Common myeloid progenitor, CD34-positive (primary cell): ENCODE results near the gene IPO9.

Experiments
- CTCF ChIA-PET: fragments of 350-600 bp; sonication (Branson Sonifier 250); formaldehyde crosslinking; loops from one replicate; lab custom pipeline; 2021; ENCODE audit warnings: antibody characterized with exemption; lab: Charles Lee
- POLR2A ChIA-PET: fragments of 350-600 bp; sonication (Branson Sonifier 250); formaldehyde crosslinking; loops from one replicate; lab custom pipeline; 2021; ENCODE audit warnings: antibody characterized with exemption; lab: Charles Lee
- DNase-seq, 3 donors: peaks; one replicate each; pipeline versions ENCODE4 v3.0.0 to v3.0.0-alpha.2; 2013
- H3K27ac ChIP-seq, 2 experiments: 1 replicate in 1 of 2; 2 replicates in 1 of 2; pipeline ENCODE4 v1.7.0; 2013; ENCODE audit warnings: inconsistent platforms in 2 of 2, low read length in 2 of 2, mild to moderate bottlenecking in 2 of 2, low read depth in 1 of 2, moderate library complexity in 1 of 2; ENCODE audit not compliant: severe bottlenecking in 2 of 2, insufficient read depth in 1 of 2, poor library complexity in 1 of 2
- H3K27me3 ChIP-seq, 5 experiments: replicated peaks in 2 of 5; 1 replicate in 3 of 5; 2 replicates in 2 of 5; pipeline versions ENCODE4 v1.6.1 to v1.7.0; 2013; ENCODE audit warnings: low read length in 4 of 5, mild to moderate bottlenecking in 2 of 5, moderate library complexity in 2 of 5, inconsistent platforms in 1 of 5; ENCODE audit not compliant: insufficient read depth in 5 of 5, control insufficient read depth in 4 of 5
- H3K36me3 ChIP-seq, 4 experiments: 1 replicate in 2 of 4; 2 replicates in 2 of 4; pipeline versions ENCODE4 v1.6.1 to v1.7.0; 2013; ENCODE audit warnings: low read length in 3 of 4, control low read depth in 1 of 4, mild to moderate bottlenecking in 1 of 4; ENCODE audit not compliant: control insufficient read depth in 4 of 4, insufficient read depth in 4 of 4
- H3K4me1 ChIP-seq, 4 experiments: 1 replicate in 3 of 4; 2 replicates in 1 of 4; pipeline versions ENCODE4 v1.6.1 to v1.7.1; 2013; ENCODE audit warnings: low read length in 3 of 4, mild to moderate bottlenecking in 3 of 4, control low read depth in 1 of 4, inconsistent platforms in 1 of 4, moderate library complexity in 1 of 4; ENCODE audit not compliant: control insufficient read depth in 4 of 4, insufficient read depth in 4 of 4; ENCODE audit errors: control extremely low read depth in 1 of 4
- H3K4me3 ChIP-seq, 7 experiments: 1 replicate in 4 of 7; 2 replicates in 3 of 7; pipeline versions ENCODE4 v1.5.1 to v1.7.0; 2013; ENCODE audit warnings: mild to moderate bottlenecking in 7 of 7, low read length in 6 of 7, moderate library complexity in 6 of 7, inconsistent platforms in 2 of 7, low read depth in 2 of 7, control low read depth in 1 of 7; ENCODE audit not compliant: insufficient read depth in 4 of 7, control insufficient read depth in 1 of 7; ENCODE audit errors: extremely low read depth in 1 of 7
- H3K9me3 ChIP-seq, 5 experiments: 1 replicate in 4 of 5; 2 replicates in 1 of 5; pipeline versions ENCODE4 v1.6.1 to v1.7.1; 2013; ENCODE audit warnings: low read length in 4 of 5, mild to moderate bottlenecking in 2 of 5, inconsistent platforms in 1 of 5, low read depth in 1 of 5, moderate library complexity in 1 of 5; ENCODE audit not compliant: control insufficient read depth in 4 of 5, insufficient read depth in 2 of 5; ENCODE audit errors: control extremely low read depth in 1 of 5
- WGBS: methylation state at CpG from one replicate; pipeline ENCODE4 v1.1.5; 2013; ENCODE audit not compliant: insufficient coverage; 5-methylcytosine and 5-hydroxymethylcytosine counted together

IPO9 gene

DNA sequence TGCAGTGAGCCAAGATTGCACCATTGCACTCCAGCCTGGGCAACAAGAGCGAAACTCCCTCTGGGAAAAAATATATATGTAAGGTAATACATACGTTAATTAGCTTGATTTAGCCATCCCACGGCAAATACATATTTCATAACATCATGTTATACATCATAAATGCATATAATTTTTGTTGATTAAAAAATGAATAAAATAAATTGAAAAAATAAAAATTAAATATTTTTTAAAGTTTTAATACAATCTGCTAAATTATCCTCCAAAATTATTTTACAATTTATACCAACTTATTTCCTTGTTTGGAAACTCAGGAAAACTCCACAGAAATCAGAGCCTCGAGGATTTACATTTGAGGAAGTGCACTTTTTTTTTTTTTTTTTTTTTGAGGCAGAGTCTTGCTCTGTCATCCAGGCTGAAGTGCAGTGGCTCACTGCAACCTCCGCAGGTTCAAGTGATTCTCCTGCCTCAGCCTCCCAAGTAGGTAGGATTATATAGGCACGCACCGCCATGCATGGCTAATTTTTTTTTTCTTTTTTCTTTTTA, 12.6 kb upstream of the IPO9 start:
- H3K36me3 ChIP-seq, result peaks cover 13 to 67% (median 26%) of the 10 kb centered on the region in 4 experiments

DNA sequence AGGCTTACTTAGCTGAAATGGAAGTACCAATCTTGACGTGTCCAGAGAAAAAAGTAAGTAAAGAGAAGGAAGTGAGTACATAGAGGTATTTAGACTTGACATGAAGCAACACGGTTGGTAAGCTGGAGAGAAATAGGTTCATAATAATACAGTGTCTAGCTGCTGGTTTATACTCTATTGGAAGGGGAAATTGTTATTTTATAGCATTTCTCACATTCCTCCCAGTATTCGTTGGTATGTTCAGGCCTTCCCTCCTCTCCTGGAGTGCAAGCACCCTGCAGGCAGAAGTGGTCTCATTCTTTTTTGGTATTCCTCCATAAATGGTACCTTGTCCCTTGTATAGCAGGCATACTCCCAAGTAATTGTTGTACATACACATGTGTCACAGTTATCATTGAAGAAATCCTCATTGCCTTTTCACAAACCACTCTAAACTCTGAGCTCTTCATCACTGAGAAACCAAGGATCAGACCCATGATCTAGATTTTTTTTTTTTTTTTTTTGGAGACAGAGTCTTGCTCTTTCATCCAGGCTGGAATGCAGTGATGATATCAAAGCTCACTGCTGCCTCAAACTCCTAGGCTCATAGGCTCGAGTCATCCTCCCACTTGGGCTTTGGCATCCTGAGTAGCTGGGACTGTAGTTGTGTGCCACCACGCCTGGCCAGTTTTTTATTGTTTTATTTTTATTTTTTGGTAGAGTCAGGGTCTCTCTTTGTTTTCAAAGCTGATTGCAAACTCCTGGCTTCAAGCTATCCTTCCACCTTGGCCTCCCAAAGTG, 9.8 kb upstream of the IPO9 start:
- POLR2A ChIA-PET, result no interaction called here
- CTCF ChIA-PET, result interaction anchor here (1.3 to 3.1 kb wide), 3 partner anchors 9 to 261 kb away, joined by 3 to 11 read pairs (median 3); partner anchors contain the start of gene IPO9
- Histone ChIP-seq H3K4me3 (no peak overlapping the region), H3K9me3 (no peaks in the 10 kb centered on the region), H3K4me1 (no peaks in the 10 kb centered on the region), H3K27ac (no peak overlapping the region), H3K27me3 (no peaks in the 10 kb centered on the region), H3K36me3 (peaks cover 3 to 54% (median 16%) of the 10 kb centered on the region in 4 experiments)
- 96% methylated on average over 3 of the region's 5 CpGs for WGBS
- no peak for DNase-seq

More for the DNA sequence above, 12.6 kb upstream of the IPO9 start:
- DNase-seq, result peak in 1 of 3 donors; percentile 23
- ChIA-PET POLR2A (no interaction called here), CTCF (interaction anchor here (3.1 kb wide), 1 partner anchor 12 kb away, joined by 11 read pairs; the partner anchor contains the start of gene IPO9)
- WGBS, result 100% methylated on average over 3 of the region's 7 CpGs
- Histone ChIP-seq H3K4me3 (no peak overlapping the region), H3K4me1 (no peaks in the 10 kb centered on the region), H3K27me3 (no peaks in the 10 kb centered on the region), H3K27ac (no peak overlapping the region), H3K9me3 (no peaks in the 10 kb centered on the region)

DNA sequence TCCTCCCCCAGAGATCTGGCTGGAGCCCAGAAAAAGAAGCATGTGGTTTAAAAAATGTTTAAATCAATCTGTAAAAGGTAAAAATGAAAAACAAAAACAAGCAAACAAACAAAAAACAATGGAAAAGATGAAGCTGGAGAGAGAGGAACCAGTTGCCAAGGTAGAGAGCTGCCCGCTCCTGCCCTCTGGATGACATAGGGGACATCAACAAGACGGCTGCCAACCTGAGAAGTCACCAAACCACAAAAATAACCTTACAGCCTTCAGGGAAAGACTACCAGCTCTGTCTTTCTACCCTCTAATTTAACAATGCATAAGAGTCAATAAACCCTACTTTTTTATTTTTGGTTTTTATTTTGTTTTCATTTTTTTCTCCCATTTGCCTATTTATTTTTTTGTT, 8.5 kb upstream of the IPO9 start:
- 94% methylated on average over 2 of the region's 2 CpGs for WGBS
- Histone ChIP-seq H3K36me3 (peaks cover 3 to 54% (median 16%) of the 10 kb centered on the region in 4 experiments), H3K27me3 (no peaks in the 10 kb centered on the region), H3K4me3 (no peak overlapping the region), H3K9me3 (no peaks in the 10 kb centered on the region), H3K4me1 (no peaks in the 10 kb centered on the region), H3K27ac (no peak overlapping the region)
- POLR2A ChIA-PET, result no interaction called here
- CTCF ChIA-PET, result interaction anchor here (1.3 to 2.3 kb wide), 2 partner anchors 27 to 33 kb away, joined by 3 to 6 read pairs; no protein-coding TSS in a partner anchor
- DNase-seq, result no peak

DNA sequence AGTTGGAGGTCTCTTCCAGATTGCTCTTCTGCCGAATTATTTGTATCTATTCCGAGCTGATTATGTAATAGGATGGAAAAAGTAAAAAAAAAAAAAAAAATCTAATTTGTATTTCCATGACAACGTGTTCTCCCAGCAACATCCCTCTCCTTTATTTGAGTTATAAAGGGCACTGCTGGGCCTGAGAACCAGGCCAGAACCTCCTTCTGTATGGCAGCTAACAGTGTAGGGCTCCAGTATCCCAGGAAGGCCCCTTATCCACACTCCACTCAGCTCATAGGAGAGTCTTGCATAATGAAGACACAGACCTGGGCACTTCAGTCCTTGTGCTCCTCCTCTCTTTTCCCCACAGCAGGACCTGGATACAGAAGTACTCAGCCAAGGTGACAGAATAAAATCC, 3.7 kb upstream of the IPO9 start:
- no peak for DNase-seq
- Histone ChIP-seq H3K36me3 (peaks cover 0 to 24% (median 9%) of the 10 kb centered on the region in 4 experiments), H3K4me1 (peaks cover 7 to 13% (median 10%) of the 10 kb centered on the region in 4 experiments), H3K9me3 (no peaks in the 10 kb centered on the region), H3K27ac (no peak overlapping the region), H3K4me3 (no peak overlapping the region), H3K27me3 (no peaks in the 10 kb centered on the region)
- POLR2A ChIA-PET, result no interaction called here
- CTCF ChIA-PET, result interaction anchor here (0.6 kb wide), 2 partner anchors 18 to 332 kb away, joined by 3 read pairs; no protein-coding TSS in a partner anchor
- 100% methylated on average over 3 of the region's 3 CpGs for WGBS

DNA sequence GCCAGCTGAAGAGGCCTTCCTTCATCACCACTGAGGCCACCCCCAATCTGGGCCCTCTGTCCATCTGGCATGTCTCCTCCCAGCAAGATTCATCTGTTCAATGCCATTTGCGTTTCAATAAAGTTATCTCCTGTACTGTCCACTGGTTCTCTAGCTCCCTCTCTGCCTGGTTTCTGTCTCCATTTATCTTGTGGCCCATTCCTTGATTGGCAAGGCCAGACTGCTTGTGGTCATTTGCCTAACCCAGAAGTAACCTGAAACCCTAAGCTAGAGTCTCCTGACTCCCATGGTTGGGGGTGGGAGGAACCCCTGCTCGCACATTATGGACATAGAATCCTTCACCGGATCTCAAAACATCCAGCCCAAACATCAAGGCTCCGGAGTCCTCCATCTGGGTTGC, 2.1 kb upstream of the IPO9 start:
- no peak for DNase-seq
- H3K27me3 ChIP-seq, result no peaks in the 10 kb centered on the region
- no peaks in the 10 kb centered on the region for H3K9me3 ChIP-seq
- ChIA-PET POLR2A (interaction anchor here (0.6 kb wide), 1 partner anchor 299 kb away, joined by 3 read pairs; no protein-coding TSS in a partner anchor), CTCF (interaction anchor here (0.6 to 2.7 kb wide), 4 partner anchors 20 to 219 kb away, joined by 3 to 11 read pairs (median 4); no protein-coding TSS in a partner anchor)
- WGBS, result 83% methylated on average over 4 of the region's 4 CpGs
- H3K4me1 ChIP-seq, result peaks cover 9 to 24% (median 22%) of the 10 kb centered on the region in 4 experiments
- no peak overlapping the region for H3K27ac ChIP-seq
- H3K36me3 ChIP-seq, result peaks cover 0 to 9% (median 2%) of the 10 kb centered on the region in 4 experiments
- no peak overlapping the region for H3K4me3 ChIP-seq

DNA sequence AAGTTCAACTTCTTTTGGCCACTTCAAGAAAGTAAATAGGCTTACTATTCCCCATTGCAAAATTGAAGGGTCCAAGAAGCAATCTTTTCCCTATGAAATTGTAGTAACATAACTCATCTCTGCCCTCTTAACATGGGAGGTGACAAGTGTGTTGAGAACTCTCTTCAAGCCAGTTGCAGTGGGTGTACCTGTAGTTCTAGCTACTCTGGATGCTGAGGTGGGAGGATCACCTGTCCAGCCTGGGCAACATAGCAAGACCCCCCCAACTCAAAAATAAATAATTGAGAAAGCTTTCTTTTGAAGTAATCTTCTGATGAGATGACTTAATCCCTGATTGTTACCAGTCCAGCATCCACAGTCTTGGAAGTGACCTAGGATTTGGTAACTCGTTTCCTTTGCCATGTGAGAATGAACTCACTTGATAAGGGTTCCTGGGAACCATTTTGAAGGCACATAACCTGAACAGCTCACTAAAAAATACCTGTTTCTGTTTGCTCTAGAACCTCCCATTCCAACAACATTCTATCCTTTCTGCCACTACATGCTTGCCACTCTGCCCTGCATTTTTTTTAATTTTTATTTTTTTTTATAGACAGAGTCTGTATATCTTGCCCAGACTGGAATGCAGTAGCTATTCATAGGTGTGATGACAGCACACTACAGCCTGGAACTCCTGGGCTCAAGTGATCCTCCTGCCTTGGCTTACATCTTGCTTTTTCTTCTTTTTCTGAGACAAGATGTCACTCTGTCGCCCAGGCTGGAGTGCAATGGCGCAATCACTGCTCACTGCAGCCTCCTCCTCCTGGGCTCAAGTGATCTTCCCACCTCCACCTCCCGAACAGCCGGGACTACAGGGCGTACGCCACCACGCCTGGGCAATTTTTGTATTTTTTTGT, 1.4 kb upstream of the IPO9 start:
- Histone ChIP-seq H3K27me3 (no peaks in the 10 kb centered on the region), H3K4me3 (no peak overlapping the region), H3K27ac (no peak overlapping the region), H3K4me1 (peaks cover 9 to 24% (median 22%) of the 10 kb centered on the region in 4 experiments), H3K9me3 (no peaks in the 10 kb centered on the region), H3K36me3 (peaks cover 0 to 2% (median 0%) of the 10 kb centered on the region in 4 experiments)
- ChIA-PET POLR2A (interaction anchor here (0.6 kb wide), 1 partner anchor 299 kb away, joined by 3 read pairs; no protein-coding TSS in a partner anchor), CTCF (interaction anchor here (0.6 to 2.7 kb wide), 7 partner anchors 9 to 220 kb away, joined by 3 to 11 read pairs (median 3); no protein-coding TSS in a partner anchor)
- WGBS, result 96% methylated on average over 8 of the region's 8 CpGs
- DNase-seq, result no peak
